HG03457 (cell line): ENCODE measurements around the gene H1-8.

Experiments used
- ATAC-seq: cut with Tn5 transposase; IDR thresholded peaks from one replicate; pipeline ENCODE4 v1.9.1; 2021; ENCODE audit warnings: moderate number of reproducible peaks; ENCODE audit not compliant: unreplicated experiment

Gene H1-8

GRCh38 chr3:129571605-129572547, 28.9 kb downstream of the H1-8 start:
- ATAC-seq: no peak

DNA sequence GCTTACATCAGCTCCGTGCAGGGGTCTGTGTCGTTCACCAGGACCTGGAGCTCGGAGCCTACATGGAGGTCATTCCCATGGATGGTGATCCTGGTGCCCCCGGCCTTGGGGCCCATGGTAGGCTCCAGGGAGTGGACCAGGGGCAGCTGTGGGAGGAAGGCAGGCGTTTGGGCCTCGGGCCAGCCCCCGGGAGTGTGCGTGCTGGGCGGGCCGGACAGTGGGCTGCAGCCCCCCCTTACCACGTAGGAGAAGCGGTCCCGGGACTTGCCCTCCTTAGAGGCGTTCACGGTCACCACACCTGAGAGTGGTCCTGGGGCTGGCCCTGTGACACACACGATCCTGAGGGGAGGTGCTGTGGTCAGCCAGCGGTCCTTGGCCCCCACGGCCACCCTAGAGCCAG, 29.6 kb downstream of the H1-8 start:
- no peak for ATAC-seq

DNA sequence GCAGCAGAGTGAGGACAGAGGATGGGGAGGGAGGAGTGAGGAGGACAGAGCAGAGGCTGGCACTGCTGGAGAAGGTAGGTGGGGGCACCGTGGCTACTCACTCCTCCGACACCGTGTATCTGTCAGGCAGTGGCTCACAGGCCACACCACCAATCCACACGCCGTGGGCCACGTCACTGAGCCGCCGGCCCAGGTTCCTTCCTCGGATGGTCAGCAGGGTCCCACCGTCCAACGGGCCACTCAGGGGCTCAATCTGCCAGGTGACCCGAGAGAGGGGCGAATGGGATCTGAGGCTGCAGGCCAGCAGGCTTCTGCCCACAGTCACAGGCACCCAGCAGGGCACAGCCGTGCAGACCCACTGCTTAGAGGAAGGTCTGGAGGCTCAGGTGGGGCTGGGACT, 30.5 kb downstream of the H1-8 start:
- ATAC-seq: no peak

GRCh38 chr3:129574206-129574605, 31.2 kb downstream of the H1-8 start:
- no peak for ATAC-seq

DNA sequence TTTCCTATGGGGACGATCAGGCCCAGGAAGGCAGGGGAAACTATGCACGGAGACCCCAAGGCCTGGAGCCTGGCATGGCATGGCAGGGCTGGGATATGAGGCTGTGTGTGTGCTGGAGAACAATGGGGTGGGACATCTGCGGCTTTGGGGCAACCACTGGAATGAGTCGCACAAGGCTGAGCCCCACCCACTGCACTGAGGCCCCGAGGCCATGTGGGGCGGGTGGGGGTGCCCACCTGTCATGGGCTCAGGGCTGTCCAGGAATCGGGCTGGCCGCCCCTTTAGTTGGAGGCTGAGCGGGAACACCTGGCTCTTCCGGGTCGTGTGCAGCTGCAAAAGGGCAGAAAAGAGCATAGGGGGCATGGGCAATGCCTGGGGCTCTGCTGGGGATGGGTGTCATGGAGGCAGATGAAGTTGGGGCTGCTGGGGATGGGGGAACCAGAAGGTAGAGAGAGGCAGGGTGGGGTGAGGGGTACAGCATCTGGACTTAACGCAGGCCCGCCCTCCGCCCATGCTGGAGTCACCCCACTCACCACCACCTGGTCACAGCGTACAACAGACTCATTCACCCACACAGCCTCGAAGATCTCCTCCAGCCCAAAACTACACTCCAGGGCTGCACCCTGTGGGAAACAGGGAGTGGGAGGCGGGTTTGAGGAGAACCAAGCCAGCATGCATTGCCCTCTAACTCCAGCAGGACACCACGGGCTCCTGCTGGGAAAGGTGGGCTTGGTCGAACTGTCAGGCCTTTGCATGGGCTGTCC, 32.4 kb downstream of the H1-8 start:
- ATAC-seq: no peak

GRCh38 chr3:129575997-129576384, 33.0 kb downstream of the H1-8 start:
- ATAC-seq: no peak

- ATAC-seq: no peak
These were observed 33.8 kb downstream of the H1-8 start for GRCh38 chr3:129576514-129577352.

DNA sequence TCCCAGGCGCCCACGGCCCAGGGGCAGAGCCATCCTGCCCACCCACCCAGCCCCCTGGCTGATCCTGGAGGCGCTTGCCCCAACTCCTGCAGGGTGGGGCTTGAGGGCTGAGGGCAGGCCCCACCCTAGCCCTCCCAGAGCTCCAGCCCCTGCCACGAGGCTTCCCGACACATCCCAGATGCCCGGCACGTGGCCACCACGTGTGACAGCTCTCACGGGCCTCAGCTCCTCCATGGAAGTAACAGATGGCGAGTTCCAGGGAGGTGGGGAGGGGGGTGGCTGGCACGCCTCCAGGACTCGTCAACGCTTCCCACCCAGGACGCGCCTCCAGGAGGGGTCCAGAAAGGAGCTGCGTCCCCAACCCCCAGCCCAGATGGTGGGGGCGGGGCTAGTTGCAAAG, 34.4 kb downstream of the H1-8 start:
- no peak for ATAC-seq

DNA sequence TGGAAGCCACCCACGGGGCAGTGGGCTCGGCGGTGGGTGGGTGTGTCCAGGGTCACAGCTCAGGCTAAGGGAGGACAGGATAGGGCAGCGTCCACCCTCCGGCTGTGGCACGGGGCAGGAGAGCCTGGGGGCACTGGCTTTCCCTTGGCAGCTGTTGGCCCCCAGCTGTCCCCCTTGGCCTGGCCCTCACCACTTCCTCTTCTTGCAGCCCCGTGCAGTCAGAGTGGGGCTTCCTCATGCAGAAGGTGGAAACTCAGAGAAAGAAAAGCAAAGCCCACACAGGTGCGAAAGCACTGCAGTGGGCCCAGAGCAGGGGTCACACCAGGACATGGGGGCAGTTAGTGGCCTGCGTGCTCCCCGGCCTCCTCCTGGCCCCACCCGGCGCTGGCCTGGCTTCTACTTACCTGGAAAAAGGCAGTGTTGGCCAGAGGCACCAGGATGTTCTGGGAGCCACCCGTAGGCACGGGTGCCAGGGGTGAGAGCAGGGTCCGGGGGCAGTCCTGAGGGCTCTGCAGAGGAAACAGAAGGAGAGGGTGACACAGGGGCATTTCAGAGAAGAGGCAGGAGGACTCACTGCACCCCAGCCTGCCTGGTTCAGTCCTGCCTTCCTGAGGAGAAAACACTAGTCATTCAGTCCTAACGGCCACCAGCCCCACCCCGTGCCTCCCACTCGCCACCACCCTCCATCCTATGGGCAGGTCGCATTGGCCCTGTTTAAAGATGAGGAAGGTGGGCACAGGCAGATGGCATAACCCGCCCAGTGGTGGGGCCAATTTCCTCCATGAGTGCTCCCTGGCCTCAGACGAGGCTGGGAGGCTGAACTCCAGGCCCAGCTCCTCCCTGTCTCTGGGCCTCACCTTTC, 35.2 kb downstream of the H1-8 start:
- no peak for ATAC-seq

DNA sequence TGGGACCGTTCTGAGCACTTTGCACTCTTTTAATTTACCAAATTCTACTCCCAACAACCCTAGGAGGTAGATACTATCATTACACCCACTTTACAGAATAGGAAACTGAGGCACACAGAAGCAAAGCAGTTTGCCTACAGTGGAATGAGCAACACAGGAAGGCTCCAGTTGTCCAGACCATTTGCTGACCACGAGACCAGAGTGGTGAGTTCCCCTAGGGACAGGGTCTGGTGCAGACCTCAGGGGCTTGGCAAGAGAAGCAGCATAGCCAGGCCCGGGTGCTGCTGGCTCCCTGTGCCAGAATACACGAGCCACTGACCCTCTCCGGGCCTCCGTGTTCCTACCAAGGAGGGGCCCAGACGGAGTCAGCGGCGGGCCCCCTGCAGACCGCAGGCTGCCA, 37.0 kb downstream of the H1-8 start:
- no peak for ATAC-seq

DNA sequence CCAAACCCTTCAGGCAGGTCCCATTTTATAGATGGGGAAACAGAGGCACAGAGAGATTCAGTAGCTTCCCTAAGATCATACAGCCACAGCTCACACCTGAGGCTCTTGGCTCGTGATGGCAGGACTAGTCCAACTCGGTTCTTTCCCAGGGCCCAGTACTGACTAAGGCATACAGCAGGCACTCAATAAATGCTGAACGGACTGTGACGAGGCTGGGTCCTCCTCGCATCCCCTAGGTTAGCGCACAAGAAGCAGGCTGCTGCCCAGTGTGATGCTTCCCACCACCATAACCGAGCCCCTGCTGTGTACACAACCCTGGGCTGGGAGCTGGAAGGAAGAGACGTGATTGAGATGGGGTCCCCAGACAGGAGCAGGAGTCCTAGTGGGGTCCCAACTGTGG, 38.6 kb downstream of the H1-8 start:
- no peak for ATAC-seq

GRCh38 chr3:129582799-129583198, 39.8 kb downstream of the H1-8 start:
- ATAC-seq: no peak

GRCh38 chr3:129583289-129583688, 40.3 kb downstream of the H1-8 start:
- ATAC-seq: no peak

DNA sequence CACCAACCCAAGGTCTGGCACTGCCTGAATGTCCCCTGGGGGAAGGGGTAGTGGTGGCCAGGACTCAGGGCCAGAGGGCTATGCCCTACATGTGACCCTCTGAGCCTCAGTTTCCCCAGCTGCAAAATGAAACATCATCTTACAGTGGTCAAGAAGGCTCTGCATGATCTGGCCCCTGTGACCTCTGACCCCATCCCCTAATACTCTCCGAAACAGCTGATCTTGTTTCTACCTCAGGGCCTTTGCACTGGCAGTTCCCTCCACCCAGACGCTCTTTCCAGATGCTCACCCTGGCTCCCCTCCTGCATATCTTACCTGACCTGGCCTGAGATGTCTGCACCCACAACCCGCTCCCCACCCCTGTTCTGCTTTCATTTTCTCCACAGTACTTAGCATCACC, 41.7 kb downstream of the H1-8 start:
- ATAC-seq: no peak

- no peak for ATAC-seq
These were observed 43.1 kb downstream of the H1-8 start for GRCh38 chr3:129585949-129586657.

DNA sequence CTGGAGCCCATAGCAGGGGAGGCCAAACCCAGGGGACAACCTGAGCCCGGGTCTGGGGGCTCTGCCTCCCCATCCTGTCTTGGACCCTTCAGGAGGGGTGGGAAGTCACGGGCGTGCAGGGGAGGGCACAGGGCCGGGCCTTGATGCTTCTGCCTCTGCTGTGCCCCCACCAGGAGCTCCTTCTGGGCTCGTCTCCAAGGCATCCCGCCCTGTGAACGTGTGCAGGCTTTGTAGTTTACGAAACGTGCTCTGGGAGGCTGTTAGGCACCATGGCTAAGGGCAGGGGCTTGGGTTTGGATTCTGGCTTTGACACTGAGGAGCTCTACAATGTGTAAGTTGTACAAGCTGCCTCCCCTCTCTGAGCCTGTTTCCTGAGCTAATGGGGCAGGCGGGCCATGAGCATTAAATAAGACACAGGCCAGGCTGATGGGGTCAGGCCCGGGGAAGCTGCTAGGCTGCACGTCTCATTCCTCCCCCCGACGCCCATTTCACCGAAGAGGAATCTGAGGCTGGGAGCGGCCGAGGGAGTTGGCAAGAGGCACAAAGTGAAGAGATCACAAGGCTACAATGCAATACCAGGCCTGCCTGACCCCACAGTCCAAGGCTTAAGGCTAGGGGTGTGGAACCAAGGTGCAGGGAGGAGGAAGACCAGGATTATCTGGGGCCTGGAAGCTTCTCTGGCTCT, 43.9 kb downstream of the H1-8 start:
- no peak for ATAC-seq

GRCh38 chr3:129587566-129588210, 44.7 kb downstream of the H1-8 start:
- no peak for ATAC-seq

GRCh38 chr3:129590215-129590614, 47.2 kb downstream of the H1-8 start:
- ATAC-seq: no peak

DNA sequence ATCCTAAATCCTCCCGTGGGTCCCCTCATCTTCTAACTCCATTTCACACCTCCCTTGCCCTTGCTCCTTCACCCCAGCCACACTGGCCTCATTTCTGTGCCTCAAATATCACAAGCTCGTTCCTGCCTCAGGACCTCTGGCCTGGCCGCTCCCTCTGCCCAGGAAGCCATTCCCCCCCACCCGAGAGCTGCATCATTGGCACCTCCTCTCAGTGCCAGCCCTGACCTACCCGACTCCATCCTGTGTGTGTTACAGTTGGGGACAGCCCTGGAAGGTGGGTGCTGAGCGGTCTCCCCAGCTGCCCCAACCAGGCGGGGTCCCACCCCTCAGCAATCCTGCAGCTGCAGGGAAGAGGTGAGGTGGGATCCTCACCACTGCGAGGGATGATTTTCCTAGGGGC, 49.0 kb downstream of the H1-8 start:
- no peak for ATAC-seq
